ENCODE results near the gene ANGPTL2.

ANGPTL2 gene

DNA sequence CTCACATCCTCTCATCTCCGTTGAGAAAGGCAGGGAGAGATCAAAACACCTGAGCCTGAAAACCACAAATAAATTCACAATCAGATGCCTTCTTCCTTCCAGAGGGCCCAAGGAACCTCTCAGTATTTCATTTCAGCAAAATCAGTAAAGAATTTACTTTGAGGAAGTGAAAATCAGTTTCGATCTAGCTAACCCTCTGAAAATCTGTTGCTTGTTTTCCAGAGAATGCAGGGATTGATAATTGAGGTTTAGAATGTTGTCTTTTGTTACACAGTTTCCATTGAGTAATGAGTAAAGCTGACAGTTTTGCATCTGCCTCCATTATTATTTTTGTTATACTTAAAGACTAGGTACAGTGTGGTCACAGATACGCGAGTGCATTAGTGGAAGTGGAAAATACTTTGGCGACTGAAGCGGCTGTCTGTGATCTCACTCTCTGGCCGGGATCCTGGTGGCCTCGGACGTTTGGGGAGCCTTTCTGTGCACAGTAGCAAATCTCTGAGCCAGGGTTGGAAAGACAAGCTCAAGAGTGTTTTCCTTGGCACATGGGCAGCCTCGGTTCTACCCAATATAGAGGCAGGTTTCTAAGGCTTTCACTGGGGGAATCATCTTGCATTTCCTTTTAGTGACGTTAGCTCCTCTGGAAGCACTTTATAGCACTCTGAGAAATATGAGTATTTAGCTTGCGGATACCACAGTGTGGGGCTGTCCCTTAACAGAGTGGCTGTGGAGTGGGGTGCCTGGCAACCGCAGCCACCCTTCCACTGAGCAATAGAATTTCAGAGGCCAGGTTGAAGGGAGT lies 32.2 kb upstream of the ANGPTL2 start:
- TF ChIP-seq, protein P1, sequence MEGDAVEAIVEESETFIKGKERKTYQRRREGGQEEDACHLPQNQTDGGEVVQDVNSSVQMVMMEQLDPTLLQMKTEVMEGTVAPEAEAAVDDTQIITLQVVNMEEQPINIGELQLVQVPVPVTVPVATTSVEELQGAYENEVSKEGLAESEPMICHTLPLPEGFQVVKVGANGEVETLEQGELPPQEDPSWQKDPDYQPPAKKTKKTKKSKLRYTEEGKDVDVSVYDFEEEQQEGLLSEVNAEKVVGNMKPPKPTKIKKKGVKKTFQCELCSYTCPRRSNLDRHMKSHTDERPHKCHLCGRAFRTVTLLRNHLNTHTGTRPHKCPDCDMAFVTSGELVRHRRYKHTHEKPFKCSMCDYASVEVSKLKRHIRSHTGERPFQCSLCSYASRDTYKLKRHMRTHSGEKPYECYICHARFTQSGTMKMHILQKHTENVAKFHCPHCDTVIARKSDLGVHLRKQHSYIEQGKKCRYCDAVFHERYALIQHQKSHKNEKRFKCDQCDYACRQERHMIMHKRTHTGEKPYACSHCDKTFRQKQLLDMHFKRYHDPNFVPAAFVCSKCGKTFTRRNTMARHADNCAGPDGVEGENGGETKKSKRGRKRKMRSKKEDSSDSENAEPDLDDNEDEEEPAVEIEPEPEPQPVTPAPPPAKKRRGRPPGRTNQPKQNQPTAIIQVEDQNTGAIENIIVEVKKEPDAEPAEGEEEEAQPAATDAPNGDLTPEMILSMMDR (IDR thresholded peaks at IDR 0.05; ENCODE audit: low read depth, low read length, missing control alignments): no peak
- peak; percentile 82 for DNase-seq (ENCODE audit: low read depth)
- in situ Hi-C loops (cut with HindIII; ENCODE audit: low sequenced_read_pairs): no loop called here
- H3K4me3 ChIP-seq (ENCODE audit: low read depth, low read length): no peak overlapping the region

DNA sequence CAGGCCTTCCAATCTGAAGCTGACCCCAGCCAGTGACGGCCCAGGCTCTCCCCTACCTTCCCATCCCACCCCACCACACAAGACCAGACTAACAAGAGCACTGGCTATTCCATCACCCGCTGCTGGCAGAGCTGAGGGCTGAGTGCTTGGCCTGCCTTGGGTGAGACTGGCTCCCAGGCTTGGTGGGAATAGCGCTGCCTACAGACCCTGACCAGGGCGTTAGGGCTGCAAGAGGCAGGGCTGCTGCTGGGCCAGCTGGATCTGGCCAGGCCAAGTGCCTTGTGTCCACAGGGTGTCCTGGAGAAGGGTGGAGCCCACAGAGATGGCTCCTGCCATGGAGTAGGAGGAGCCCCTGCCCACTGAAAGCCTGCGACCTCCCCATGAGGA lies 31.6 kb upstream of the ANGPTL2 start:
- DNase-seq (ENCODE audit: low read depth): no peak
- in situ Hi-C loops (cut with HindIII; ENCODE audit: low sequenced_read_pairs): no loop called here
- TF ChIP-seq, protein P1 (IDR thresholded peaks at IDR 0.05; ENCODE audit: low read depth, low read length, missing control alignments): no peak
- no peak overlapping the region for H3K4me3 ChIP-seq (ENCODE audit: low read depth, low read length)

DNA sequence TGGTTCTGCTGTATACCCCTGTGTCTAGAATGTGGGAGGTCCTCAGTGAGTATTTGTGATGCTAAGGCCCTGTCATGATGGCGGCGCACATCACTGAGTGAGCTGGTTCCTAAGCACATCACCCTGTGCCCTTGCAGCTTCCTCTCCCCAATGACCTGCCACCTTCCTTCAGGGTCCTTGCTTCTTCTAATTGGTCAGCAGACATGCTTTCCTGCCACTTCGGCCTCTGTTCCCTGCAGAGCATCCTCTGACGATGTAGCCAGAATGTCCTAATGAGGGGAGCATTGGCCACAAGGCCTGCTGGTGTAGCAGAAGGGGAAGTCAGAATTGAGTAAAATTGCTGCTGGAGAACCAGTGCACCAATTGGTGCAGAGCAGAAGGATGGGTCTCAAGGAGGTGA lies 31.1 kb upstream of the ANGPTL2 start:
- H3K4me3 ChIP-seq (ENCODE audit: low read depth, low read length): no peak overlapping the region
- in situ Hi-C loops (cut with HindIII; ENCODE audit: low sequenced_read_pairs): no loop called here
- TF ChIP-seq, protein P1 (IDR thresholded peaks at IDR 0.05; ENCODE audit: low read depth, low read length, missing control alignments): no peak
- no peak for DNase-seq (ENCODE audit: low read depth)

DNA sequence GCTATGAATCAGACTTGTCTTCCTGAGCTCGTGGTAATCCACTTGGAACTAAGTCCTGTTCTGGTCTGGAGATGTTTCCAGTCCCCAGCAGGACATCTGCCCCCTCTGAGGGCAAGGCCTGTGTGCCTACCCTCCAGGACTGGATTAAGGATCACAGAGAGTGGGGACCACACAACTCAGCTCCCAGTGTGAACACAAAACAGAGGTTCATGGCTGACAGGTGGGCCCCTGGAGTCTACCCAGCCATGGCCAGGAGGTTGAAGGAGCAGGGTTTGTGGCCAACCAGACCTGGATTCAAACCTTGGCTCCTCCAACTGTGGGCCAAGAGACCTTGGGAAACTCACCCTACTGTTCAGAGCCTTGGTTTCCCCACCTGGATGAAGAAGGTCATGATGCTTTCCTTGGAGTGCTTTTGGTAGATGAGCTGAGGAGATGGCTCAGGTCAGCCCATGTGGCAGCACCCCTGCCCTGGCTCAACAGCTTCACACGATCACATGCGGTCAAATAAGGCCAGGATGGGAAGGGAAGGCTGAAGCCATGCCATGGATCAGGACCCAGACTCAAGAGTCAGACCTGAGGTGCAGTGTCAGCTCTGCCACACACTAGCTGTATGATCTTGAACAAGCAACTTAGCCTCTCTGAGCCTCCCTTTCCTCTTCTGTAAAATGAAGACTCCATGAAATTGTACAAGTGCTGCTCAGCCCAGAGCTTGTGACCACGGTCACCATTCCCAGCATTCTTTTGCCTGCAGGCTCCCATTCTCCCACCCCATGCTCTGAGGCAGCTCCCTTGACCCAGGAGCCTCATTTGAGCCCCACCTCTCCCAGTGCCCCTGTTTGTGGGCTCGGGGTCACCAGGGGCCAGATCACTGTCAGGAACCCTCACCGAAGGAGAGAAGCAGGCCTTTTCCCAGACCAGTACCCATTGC lies 27.3 kb upstream of the ANGPTL2 start:
- TF ChIP-seq, protein P1 (IDR thresholded peaks at IDR 0.05; ENCODE audit: low read depth, low read length, missing control alignments): no peak
- H3K4me3 ChIP-seq (ENCODE audit: low read depth, low read length): no peak overlapping the region
- no peak for DNase-seq (ENCODE audit: low read depth)
- in situ Hi-C loops (cut with HindIII; ENCODE audit: low sequenced_read_pairs): no loop called here

DNA sequence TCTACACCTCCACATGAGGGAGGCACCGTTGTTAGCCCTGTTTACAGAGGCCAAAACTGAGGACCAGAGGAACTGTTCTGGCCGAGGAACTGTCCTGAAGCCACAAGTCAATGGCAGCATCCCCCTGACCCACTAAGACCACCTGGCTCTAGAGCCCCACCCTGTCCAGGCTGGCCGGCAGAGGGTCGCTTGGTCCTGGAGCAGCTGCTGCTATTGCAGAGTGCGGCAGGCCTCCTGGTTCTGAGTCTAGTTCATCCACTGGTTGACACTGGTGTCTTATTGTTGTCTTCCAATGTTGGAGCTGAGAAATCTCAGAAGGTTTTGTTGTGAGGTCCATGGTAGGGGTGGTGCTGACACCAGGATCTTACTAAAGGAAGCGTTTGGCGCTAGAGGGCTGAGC lies 26.6 kb upstream of the ANGPTL2 start:
- TF ChIP-seq, protein P1 (IDR thresholded peaks at IDR 0.05; ENCODE audit: low read depth, low read length, missing control alignments): no peak
- no peak for DNase-seq (ENCODE audit: low read depth)
- in situ Hi-C loops (cut with HindIII; ENCODE audit: low sequenced_read_pairs): no loop called here
- no peak overlapping the region for H3K4me3 ChIP-seq (ENCODE audit: low read depth, low read length)

DNA sequence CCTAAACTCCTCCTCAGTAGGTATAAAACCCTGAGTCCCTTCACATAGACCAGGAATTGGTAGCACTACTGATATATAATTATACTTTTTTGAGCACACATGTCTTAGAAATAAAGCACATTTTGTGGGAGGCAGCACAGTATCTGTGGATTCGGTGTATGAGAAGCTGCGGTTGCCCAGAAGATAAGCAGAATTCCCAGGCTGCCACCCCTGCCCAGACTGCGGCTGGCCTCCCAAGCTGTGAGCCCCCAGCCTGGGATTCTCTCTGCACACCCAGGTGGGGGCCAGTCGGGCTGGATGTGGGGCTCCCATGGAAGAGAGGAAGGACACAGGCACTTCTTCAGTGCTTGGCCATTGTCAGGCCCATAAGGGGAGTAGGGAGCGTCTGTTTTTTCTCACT lies 25.6 kb upstream of the ANGPTL2 start:
- no peak for DNase-seq (ENCODE audit: low read depth)
- TF ChIP-seq, protein P1 (IDR thresholded peaks at IDR 0.05; ENCODE audit: low read depth, low read length, missing control alignments): no peak
- H3K4me3 ChIP-seq (ENCODE audit: low read depth, low read length): no peak overlapping the region
- in situ Hi-C loops (cut with HindIII; ENCODE audit: low sequenced_read_pairs): no loop called here

Measured in astrocyte of the cerebellum (primary cell).